Panc1 (cell line): Measurements from ENCODE around the gene AP3S1. TPM values are rescaled to one million over a fixed set of nuclear protein-coding genes. Genes with fewer than 3 reads are reported as not detected.

ENCODE experiments used
- ATAC-seq: fragments of 200-7000 bp; cut with Tn5 transposase; 2 replicates; pipeline ENCODE4 v1.9.1; 2020; ENCODE audit warnings: mild to moderate bottlenecking, moderate library complexity
- BruUV-seq: library from RNA; stranded (reverse); fragments of 400-500 nt; replicated peaks from 2 replicates; lab custom pipeline; 2021; lab: Mats Ljungman, UMichigan
- CTCF ChIA-PET: fragments of 300-600 bp; sonication (Branson Sonifier 250); formaldehyde crosslinking; loops from one replicate; lab custom pipeline; 2022; ENCODE audit warnings: antibody characterized with exemption; lab: Charles Lee
- POLR2A ChIA-PET: fragments of 300-600 bp; sonication (Branson Sonifier 250); formaldehyde crosslinking; loops from one replicate; lab custom pipeline; 2022; ENCODE audit warnings: antibody characterized with exemption; lab: Charles Lee
- DNase-seq: peaks from one replicate; pipeline ENCODE4 v3.0.0-alpha.2; 2010; ENCODE audit warnings: low read depth, low spot score
- H3K27ac ChIP-seq: 2 replicates; pipeline ENCODE4 v1.5.1; 2011; ENCODE audit warnings: mild to moderate bottlenecking, low read length, inconsistent platforms
- H3K27me3 ChIP-seq: fragments of 200-500 bp; sonication (Bioruptor generic); 2 replicates; pipeline ENCODE4 v1.6.0; 2014; ENCODE audit warnings: low read length, inconsistent platforms; ENCODE audit not compliant: control insufficient read depth, insufficient read depth
- H3K36me3 ChIP-seq: fragments of 200-500 bp; sonication (Bioruptor generic); 2 replicates; pipeline ENCODE4 v1.5.1; 2014; ENCODE audit warnings: inconsistent platforms, mild to moderate bottlenecking, low read length, moderate library complexity; ENCODE audit not compliant: control insufficient read depth, insufficient read depth
- H3K4me1 ChIP-seq: 2 replicates; pipeline ENCODE4 v1.5.1; 2011; ENCODE audit warnings: inconsistent platforms, mild to moderate bottlenecking, low read length, moderate library complexity; ENCODE audit not compliant: control insufficient read depth, insufficient read depth
- H3K4me3 ChIP-seq, 2 experiments: 2 replicates each; pipeline ENCODE4 v1.5.1; 2011 to 2012; ENCODE audit warnings: low read depth in 2 of 2, low read length in 2 of 2, mild to moderate bottlenecking in 2 of 2, inconsistent platforms in 1 of 2, moderate library complexity in 1 of 2
- H3K9me3 ChIP-seq: fragments of 200-500 bp; sonication (Bioruptor generic); 2 replicates; pipeline ENCODE4 v1.5.1; 2014; ENCODE audit warnings: low read depth, mild to moderate bottlenecking, inconsistent platforms, low read length, moderate library complexity; ENCODE audit not compliant: control insufficient read depth, insufficient read depth
- POLR2AphosphoS5 ChIP-seq: IDR thresholded peaks from 2 replicates; pipeline ENCODE4 v1.6.1; 2012; ENCODE audit warnings: mild to moderate bottlenecking, low read depth, low read length, moderate library complexity
- SIN3A ChIP-seq: IDR thresholded peaks from 2 replicates; pipeline ENCODE4 v1.6.1; 2012; ENCODE audit warnings: low read depth, mild to moderate bottlenecking, low read length, moderate library complexity, borderline replicate concordance; ENCODE audit not compliant: insufficient read depth
- TCF7L2 ChIP-seq: IDR thresholded peaks from 2 replicates; pipeline ENCODE4 v1.6.1; 2011; ENCODE audit warnings: mild to moderate bottlenecking, low read depth, low read length, inconsistent platforms
- in situ Hi-C: cut with HindIII; loops from 2 replicates; pipeline ENCODE4 v1.10.0; 2016; ENCODE audit warnings: low sequenced_read_pairs, low pct_unique_long_range_greater_than_20kb
- intact Hi-C: fragments of 100-400 bp; cut with micrococcal nuclease; formaldehyde crosslinking; loops from one replicate; pipeline ENCODE4 v1.10.0; 2022; ENCODE audit not compliant: unreplicated experiment
- total RNA-seq: library from RNA; stranded (reverse); gene quantifications from one replicate; pipeline ENCODE4 v1.2.1, GENCODE V29; 2021; ENCODE audit not compliant: unreplicated experiment
- TF ChIP-seq, protein P1 (sequence below): fragments of 450-650 bp; IDR thresholded peaks from 2 replicates; pipeline ENCODE4 v1.5.1; 2017; ENCODE audit warnings: mild to moderate bottlenecking
- TF ChIP-seq, protein P2 (sequence below), 2 experiments: IDR thresholded peaks; 2 replicates each; pipeline ENCODE4 v1.6.1; 2011 to 2012; ENCODE audit warnings: low read depth in 2 of 2, control low read depth in 1 of 2, low read length in 1 of 2, mild to moderate bottlenecking in 1 of 2, moderate library complexity in 1 of 2; ENCODE audit not compliant: insufficient read depth in 1 of 2

AP3S1 gene
- total RNA-seq, 1 experiment from 2014 or later: 88.8 TPM

DNA sequence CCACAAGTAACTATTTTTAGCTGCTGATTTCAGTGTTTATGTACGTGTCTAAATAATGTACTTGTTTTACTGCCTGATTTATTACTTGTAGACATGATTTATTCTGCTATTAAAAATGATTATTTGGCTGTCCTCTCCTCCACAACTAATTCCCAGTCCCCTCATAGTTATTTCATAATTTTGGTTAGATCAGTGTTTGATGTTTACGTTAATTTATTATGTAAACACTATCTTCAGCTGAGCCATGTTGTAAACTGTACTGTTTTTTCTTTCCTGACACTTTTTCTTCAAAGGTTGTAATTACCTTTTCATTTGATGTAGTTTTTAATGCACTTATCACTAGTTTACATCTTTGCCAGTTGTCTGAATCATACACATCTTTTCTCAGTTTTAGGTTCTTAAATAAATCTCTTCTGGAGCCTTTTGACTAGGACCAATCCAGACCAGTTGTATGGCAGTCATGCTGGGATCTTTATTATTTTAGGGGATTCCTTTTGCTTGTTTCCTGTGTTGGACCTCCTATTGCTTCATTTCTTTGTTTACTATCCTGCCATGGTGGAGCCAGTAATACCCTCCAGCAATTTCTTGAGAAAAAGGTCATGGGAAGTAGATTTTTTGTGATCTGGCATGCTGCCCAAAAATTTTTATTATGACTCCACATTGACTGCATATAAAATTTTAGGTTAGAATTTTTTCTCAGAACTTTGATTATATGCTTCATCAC is 16.1 kb downstream of the AP3S1 start:
- no peak for DNase-seq
- Histone ChIP-seq H3K27ac (no peak overlapping the region), H3K4me1 (peaks cover 10% of the 10 kb centered on the region; the same call in 1 of the 2 replicates), H3K4me3 (no peak overlapping the region), H3K9me3 (no peaks in the 10 kb centered on the region), H3K36me3 (no peaks in the 10 kb centered on the region), H3K27me3 (no peaks in the 10 kb centered on the region)
- intact Hi-C loops (no loop called here), in situ Hi-C loops (no loop called here)
- no peak for ATAC-seq
- no TSS peak for BruUV-seq
- CTCF ChIA-PET: no interaction called here
- POLR2A ChIA-PET: no interaction called here
- TF ChIP-seq SIN3A (no peak), TCF7L2 (0 out of 2 replicates have a peak, but pooled peaks have one; percentile 17)
- TF ChIP-seq, protein P1, sequence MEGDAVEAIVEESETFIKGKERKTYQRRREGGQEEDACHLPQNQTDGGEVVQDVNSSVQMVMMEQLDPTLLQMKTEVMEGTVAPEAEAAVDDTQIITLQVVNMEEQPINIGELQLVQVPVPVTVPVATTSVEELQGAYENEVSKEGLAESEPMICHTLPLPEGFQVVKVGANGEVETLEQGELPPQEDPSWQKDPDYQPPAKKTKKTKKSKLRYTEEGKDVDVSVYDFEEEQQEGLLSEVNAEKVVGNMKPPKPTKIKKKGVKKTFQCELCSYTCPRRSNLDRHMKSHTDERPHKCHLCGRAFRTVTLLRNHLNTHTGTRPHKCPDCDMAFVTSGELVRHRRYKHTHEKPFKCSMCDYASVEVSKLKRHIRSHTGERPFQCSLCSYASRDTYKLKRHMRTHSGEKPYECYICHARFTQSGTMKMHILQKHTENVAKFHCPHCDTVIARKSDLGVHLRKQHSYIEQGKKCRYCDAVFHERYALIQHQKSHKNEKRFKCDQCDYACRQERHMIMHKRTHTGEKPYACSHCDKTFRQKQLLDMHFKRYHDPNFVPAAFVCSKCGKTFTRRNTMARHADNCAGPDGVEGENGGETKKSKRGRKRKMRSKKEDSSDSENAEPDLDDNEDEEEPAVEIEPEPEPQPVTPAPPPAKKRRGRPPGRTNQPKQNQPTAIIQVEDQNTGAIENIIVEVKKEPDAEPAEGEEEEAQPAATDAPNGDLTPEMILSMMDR: no peak

DNA sequence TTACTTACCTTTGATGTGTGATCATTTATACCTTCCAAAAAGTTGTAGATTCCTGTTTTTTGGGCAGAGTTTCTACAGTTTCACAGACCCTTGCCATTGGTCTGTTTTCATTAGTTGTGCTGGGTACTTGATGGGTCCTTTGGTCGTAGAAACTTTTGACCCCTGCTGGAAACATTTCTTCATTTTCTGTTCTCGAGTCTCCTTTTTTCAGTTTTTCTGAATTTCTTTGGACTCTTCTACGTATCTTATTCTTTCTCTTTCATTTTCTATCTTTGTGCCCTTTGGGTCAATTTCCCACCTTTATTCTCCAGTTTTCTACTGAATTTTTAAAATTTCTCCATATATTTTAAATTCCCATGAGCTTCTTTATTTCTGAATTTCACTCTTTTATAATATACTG is 16.7 kb downstream of the AP3S1 start:
- ChIA-PET POLR2A (no interaction called here), CTCF (no interaction called here)
- Histone ChIP-seq H3K4me3 (no peak overlapping the region), H3K9me3 (no peaks in the 10 kb centered on the region), H3K4me1 (peaks cover 10% of the 10 kb centered on the region; the same call in 1 of the 2 replicates), H3K27me3 (no peaks in the 10 kb centered on the region), H3K27ac (no peak overlapping the region), H3K36me3 (no peaks in the 10 kb centered on the region)
- no TSS peak for BruUV-seq
- ATAC-seq (no peak), DNase-seq (no peak)
- TF ChIP-seq SIN3A (no peak), POLR2AphosphoS5 (no peak), TCF7L2 (no peak)
- TF ChIP-seq, protein P1: no peak
- TF ChIP-seq, protein P2, sequence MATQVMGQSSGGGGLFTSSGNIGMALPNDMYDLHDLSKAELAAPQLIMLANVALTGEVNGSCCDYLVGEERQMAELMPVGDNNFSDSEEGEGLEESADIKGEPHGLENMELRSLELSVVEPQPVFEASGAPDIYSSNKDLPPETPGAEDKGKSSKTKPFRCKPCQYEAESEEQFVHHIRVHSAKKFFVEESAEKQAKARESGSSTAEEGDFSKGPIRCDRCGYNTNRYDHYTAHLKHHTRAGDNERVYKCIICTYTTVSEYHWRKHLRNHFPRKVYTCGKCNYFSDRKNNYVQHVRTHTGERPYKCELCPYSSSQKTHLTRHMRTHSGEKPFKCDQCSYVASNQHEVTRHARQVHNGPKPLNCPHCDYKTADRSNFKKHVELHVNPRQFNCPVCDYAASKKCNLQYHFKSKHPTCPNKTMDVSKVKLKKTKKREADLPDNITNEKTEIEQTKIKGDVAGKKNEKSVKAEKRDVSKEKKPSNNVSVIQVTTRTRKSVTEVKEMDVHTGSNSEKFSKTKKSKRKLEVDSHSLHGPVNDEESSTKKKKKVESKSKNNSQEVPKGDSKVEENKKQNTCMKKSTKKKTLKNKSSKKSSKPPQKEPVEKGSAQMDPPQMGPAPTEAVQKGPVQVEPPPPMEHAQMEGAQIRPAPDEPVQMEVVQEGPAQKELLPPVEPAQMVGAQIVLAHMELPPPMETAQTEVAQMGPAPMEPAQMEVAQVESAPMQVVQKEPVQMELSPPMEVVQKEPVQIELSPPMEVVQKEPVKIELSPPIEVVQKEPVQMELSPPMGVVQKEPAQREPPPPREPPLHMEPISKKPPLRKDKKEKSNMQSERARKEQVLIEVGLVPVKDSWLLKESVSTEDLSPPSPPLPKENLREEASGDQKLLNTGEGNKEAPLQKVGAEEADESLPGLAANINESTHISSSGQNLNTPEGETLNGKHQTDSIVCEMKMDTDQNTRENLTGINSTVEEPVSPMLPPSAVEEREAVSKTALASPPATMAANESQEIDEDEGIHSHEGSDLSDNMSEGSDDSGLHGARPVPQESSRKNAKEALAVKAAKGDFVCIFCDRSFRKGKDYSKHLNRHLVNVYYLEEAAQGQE (IDR thresholded peaks at IDR 0.05; ENCODE audit: insufficient read depth in 1 of 2, low read depth in 2 of 2, low read length in 1 of 2): no peak
- intact Hi-C loops (no loop called here), in situ Hi-C loops (no loop called here)
